ENCODE data around the gene SIX2.

- TF ChIP-seq CEBPB (IDR thresholded peaks at IDR 0.05) (no peak), TCF12 (IDR thresholded peaks at IDR 0.05; ENCODE audit: low read depth) (no peak), NFIC (IDR thresholded peaks at IDR 0.05) (no peak), MAX (IDR thresholded peaks at IDR 0.05) (no peak), YY1 (IDR thresholded peaks at IDR 0.05; ENCODE audit: low read depth) (no peak), REST (IDR thresholded peaks at IDR 0.05; ENCODE audit: low read depth) (no peak), TAF1 (IDR thresholded peaks at IDR 0.05; ENCODE audit: low read depth) (no peak), FOXM1 (IDR thresholded peaks at IDR 0.05; ENCODE audit: borderline replicate concordance, low read depth) (no peak)
These were observed 17.7 kb upstream of the SIX2 start for GRCh38 chr2:45026924-45027450.

Data from Ishikawa (cell line).